Omental fat pad (tissue), 4 donors: Measurements from ENCODE around the gene ACSL6. TPM values are rescaled to one million over a fixed set of nuclear protein-coding genes. Genes with fewer than 3 reads are reported as not detected.

Experiments
- ATAC-seq: fragments of 150-250 bp; one replicate; pipeline ENCODE4 v1.9.1; 2016; ENCODE audit warnings: mild to moderate bottlenecking, moderate library complexity; ENCODE audit not compliant: low FRiP score
- DNase-seq: peaks from one replicate; pipeline ENCODE4 v3.0.0-alpha.2; 2019; ENCODE audit warnings: low spot score
- total RNA-seq, 4 donors: library from RNA; depleted of rRNA; stranded (reverse); fragments of >200 nt; gene quantifications; one replicate each; pipeline ENCODE4 v1.1.0, GENCODE V29; 2016
- TF ChIP-seq, protein P1 (sequence below), 3 donors: fragments of 450-650 bp; IDR thresholded peaks; one replicate each; pipeline ENCODE4 v1.5.1; 2016 to 2017; ENCODE audit warnings: antibody characterized with exemption in 3 of 3, mild to moderate bottlenecking in 3 of 3, moderate library complexity in 2 of 3

Gene ACSL6
- total RNA-seq, 4 donors from 2014 or later, result 0.75 to 1.4 (median 1.0) TPM; not detected in 1

- ATAC-seq (no peak), DNase-seq (no peak)
- TF ChIP-seq, protein P1, sequence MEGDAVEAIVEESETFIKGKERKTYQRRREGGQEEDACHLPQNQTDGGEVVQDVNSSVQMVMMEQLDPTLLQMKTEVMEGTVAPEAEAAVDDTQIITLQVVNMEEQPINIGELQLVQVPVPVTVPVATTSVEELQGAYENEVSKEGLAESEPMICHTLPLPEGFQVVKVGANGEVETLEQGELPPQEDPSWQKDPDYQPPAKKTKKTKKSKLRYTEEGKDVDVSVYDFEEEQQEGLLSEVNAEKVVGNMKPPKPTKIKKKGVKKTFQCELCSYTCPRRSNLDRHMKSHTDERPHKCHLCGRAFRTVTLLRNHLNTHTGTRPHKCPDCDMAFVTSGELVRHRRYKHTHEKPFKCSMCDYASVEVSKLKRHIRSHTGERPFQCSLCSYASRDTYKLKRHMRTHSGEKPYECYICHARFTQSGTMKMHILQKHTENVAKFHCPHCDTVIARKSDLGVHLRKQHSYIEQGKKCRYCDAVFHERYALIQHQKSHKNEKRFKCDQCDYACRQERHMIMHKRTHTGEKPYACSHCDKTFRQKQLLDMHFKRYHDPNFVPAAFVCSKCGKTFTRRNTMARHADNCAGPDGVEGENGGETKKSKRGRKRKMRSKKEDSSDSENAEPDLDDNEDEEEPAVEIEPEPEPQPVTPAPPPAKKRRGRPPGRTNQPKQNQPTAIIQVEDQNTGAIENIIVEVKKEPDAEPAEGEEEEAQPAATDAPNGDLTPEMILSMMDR (IDR thresholded peaks at IDR 0.05), result no peak
Observed at GRCh38 chr5:132044207-132044606, 32.7 kb upstream of the ACSL6 start.

DNA sequence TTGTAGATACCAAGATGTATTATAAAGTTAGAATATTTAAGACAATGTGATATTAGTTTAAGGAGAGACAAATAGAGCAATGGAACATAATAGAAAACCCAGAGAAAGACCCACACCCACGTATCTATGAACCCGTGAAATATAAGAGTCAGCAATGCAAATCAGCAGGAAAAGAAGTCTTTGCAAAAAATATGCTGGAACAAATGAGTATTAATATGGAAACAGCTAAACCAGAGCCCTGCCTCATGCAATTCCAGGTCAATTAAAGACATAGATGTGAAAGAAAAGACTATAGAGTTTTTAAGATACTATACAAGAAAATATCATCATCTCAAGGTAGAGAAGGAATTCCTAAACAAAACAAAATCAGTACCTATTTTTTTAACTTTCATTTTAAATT, 25.9 kb upstream of the ACSL6 start:
- TF ChIP-seq, protein P1 (IDR thresholded peaks at IDR 0.05), result no peak
- ATAC-seq (no peak), DNase-seq (no peak)

DNA sequence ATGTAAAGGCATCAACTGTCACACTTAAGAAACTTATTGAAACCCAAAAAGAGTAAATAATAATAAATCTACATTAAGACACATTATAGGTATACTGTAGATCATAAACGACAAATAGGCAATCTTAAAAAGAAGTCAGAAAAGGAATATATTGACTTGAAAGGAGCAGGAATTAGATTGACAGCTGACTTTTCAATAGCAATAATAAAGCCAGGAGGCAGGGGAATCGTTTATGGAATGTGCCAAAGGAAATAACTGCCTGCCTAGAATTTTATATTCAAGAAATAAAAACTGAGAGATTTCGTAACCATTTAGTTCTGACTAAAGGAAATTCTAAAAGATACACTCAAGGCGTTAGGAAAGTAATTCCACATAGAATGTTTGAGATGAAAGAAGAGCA, 21.7 kb upstream of the ACSL6 start:
- ATAC-seq (no peak), DNase-seq (no peak)
- TF ChIP-seq, protein P1 (IDR thresholded peaks at IDR 0.05), result no peak

GRCh38 chr5:132032196-132032595, 20.7 kb upstream of the ACSL6 start:
- ATAC-seq (no peak), DNase-seq (no peak)
- TF ChIP-seq, protein P1 (IDR thresholded peaks at IDR 0.05), result no peak

GRCh38 chr5:132030610-132031009, 19.2 kb upstream of the ACSL6 start:
- DNase-seq (no peak), ATAC-seq (no peak)
- TF ChIP-seq, protein P1 (IDR thresholded peaks at IDR 0.05), result no peak

- ATAC-seq (no peak), DNase-seq (no peak)
- TF ChIP-seq, protein P1 (IDR thresholded peaks at IDR 0.05), result no peak
Observed at GRCh38 chr5:132029609-132030330, 18.3 kb upstream of the ACSL6 start.

DNA sequence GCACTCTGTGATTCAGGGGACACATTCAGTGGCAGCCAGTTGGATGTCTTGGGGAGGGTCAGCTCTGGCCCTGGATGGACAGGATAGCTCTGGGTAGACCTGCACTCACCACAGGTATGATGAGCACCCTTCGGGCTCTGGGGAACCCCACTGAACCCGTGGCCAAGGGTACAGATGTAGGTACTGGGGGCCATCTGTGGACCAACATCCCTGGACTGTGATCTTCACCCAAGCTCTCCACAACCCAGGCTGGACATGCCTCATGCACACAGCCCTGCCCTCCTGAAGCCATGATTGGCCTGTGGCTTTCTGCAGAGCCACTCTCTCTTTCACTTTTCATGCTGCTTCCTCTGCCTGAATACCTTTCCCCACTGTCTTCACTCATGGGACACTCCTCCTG, 15.6 kb upstream of the ACSL6 start:
- ATAC-seq, result no peak

More for the DNA sequence above, 15.6 kb upstream of the ACSL6 start:
- DNase-seq, result no peak
- TF ChIP-seq, protein P1 (IDR thresholded peaks at IDR 0.05), result no peak
